ENCODE results near the gene SEL1L2. TPM values are rescaled to one million over a fixed set of nuclear protein-coding genes. Genes with fewer than 3 reads are reported as not detected.

Gene SEL1L2
- polyA plus RNA-seq, 3 donors, result not detected

DNA sequence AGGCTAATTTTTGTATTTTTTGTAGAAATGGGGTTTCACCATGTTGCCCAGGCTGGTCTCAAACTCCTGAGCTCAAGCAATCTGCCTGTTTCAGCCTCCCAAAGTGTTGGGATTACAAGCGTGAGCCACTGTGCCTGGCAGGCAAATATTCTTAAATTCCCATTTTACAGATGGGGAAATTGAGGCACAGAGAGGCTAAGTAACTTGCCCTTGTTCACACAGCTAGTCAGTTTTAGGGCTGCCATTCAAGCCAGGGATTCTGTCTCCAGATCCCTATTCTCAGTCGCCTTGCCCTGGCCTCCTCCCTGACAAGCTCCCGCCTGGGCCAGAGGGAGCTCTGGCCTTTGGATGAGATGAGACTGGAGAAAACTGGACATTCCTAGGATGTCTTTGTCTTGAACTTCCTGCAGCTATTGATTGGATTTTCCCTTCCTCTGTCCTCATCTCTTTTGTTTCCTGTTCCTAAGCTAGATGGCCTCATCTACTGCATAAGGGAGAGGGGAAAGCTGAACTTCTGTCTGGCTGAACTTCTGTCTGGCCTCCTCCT is 115.1 kb downstream of the SEL1L2 start:
- DNase-seq (ENCODE audit: extremely low read depth in 1 of 11, low read depth in 9 of 11, low spot score in 4 of 11), result no peak

DNA sequence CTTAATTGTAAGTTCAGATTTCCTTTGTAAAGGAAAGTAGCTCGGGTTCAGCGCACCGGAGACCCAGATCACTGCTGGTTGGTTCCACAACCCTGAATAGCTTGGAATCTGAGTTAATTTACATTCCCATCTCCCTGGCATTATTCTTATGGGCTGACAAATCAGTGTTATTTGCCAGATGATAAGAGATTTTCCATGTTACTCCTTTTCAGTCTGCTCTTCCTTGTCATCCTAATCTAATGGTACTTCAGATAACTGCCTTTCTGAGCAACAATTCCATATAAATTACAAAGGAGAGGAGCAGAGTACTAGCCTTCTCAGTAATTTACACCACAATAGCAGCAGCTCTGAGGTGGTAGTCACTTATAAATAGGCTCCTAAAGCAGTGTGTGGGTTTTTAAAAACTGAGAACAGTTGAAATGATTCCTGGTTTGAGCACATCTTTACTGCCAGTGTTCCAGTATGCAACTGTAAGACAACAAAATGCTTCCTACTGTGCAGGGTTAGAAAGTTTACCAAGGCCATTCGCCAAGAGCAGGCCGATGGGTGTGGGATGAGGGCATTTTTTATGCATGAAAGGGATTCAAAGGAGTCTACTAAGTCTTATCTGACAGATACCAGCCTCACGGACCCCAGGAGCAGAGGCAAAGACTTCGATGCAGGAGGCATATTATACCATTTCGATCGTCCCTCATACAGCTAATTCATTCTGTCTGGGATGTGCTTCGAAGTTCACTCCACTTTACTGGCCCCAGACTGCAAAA is 115.8 kb downstream of the SEL1L2 start:
- no peak for DNase-seq (ENCODE audit: extremely low read depth in 1 of 11, low read depth in 9 of 11, low spot score in 4 of 11)

DNA sequence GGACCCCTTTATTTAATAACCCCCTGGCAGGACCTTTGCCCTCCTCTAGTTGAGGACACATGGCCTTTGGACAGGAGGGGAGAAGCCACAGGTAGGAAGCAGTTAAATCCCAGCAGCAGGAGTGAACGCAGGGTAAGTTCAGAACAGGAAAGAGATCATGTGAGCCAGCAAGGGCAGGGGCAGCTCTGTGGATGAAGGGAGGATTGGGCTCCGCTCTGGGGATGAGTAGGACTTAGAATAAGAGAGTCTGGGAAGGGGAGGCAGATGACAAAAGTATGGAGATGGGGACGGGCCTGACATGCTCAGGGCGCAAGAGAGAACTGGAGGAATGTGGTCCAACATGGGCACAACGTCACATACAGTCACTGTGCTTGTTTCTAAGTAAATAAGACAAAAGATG is 116.6 kb downstream of the SEL1L2 start:
- DNase-seq (ENCODE audit: extremely low read depth in 1 of 11, low read depth in 9 of 11, low spot score in 4 of 11), result no peak

GRCh38 chr20:13870170-13870748 is 120.2 kb downstream of the SEL1L2 start:
- DNase-seq (ENCODE audit: extremely low read depth in 1 of 11, low read depth in 9 of 11, low spot score in 4 of 11), result no peak

DNA sequence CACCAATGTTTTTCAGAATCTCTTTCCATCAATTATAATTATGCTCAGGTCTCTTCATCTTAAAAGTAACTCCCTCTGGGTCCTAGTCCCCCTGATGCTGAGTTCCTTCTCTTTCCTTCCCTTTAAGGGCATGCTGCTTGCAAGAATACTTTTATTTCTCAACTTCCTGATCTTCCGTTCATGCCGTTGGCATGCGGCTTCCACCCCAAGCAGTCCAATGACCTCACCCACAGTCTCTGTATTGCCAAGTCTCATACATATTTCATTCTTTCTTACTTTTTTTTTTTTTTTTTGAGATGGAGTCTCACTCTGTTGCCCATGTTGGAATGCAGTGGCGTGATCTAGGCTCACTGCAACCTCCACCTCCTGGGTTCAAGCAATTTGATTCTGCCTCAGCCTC is 122.1 kb downstream of the SEL1L2 start:
- no peak for DNase-seq (ENCODE audit: extremely low read depth in 1 of 11, low read depth in 9 of 11, low spot score in 4 of 11)

- DNase-seq (ENCODE audit: extremely low read depth in 1 of 11, low read depth in 9 of 11, low spot score in 4 of 11), result no peak
Observed at GRCh38 chr20:13865791-13866351, 124.5 kb downstream of the SEL1L2 start.

DNA sequence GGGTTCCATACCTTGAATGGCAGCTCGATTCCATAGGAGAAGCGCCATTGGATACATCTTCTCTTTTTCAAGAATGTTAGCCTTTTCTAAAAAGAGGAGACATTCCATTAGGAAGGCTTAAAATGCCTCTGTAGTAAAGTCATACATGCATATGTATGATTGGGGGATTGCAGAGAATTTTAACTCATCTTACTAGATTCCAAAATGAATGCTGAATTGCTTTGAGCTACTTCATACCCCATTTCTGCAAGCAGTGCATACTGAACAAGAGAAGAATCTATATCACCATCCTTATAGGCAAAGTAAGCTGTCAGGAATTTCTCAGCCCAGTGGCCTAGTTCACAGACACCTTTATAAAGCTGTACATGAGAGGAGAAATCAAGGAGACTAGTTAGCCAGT is 125.3 kb downstream of the SEL1L2 start:
- no peak for DNase-seq (ENCODE audit: extremely low read depth in 1 of 11, low read depth in 9 of 11, low spot score in 4 of 11)

DNA sequence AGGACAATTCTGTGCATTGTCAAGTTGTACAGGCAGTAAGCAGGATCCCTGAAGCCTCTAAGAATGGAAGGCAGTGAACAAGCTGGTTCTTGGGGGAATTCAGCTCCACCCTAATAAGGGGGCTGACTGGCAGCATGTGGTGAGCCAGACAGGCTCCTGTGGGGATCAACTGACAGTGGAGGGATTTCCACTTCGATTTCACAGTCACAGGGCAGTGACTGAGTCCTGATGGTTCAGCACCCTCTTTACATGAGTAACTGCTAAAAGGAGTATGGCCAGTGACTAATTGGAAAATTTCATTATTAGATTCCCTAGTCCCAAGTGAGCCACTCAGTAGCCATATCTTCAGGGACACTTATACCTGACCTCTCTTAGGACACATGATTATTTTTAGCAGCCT is 127.2 kb downstream of the SEL1L2 start:
- no peak for DNase-seq (ENCODE audit: extremely low read depth in 1 of 11, low read depth in 9 of 11, low spot score in 4 of 11)

GRCh38 chr20:13862245-13862644 is 128.2 kb downstream of the SEL1L2 start:
- DNase-seq (ENCODE audit: extremely low read depth in 1 of 11, low read depth in 9 of 11, low spot score in 4 of 11), result no peak

DNA sequence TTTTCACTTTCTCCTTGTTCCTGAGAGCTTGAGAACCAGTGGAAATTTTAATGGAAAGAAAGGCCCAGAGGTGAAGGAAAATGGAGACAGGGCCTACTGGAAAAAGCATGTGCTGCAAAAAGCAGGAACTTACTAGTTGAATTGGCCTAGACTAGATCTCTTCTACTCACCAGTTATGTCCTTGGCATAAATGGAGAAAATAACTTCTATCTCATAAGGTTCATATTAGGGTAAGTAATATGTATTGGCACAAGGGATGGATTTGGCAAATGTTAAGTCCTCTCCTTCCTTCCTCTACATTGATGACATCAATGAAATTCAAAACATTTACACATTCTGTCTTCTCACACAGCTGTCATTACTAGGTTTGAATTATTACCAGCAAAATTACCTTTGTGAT is 131.5 kb downstream of the SEL1L2 start:
- no peak for DNase-seq (ENCODE audit: extremely low read depth in 1 of 11, low read depth in 9 of 11, low spot score in 4 of 11)

- DNase-seq (ENCODE audit: extremely low read depth in 1 of 11, low read depth in 9 of 11, low spot score in 4 of 11), result no peak
Observed at GRCh38 chr20:13858439-13858838, 132.0 kb downstream of the SEL1L2 start.

GRCh38 chr20:13857961-13858360 is 132.5 kb downstream of the SEL1L2 start:
- no peak for DNase-seq (ENCODE audit: extremely low read depth in 1 of 11, low read depth in 9 of 11, low spot score in 4 of 11)

DNA sequence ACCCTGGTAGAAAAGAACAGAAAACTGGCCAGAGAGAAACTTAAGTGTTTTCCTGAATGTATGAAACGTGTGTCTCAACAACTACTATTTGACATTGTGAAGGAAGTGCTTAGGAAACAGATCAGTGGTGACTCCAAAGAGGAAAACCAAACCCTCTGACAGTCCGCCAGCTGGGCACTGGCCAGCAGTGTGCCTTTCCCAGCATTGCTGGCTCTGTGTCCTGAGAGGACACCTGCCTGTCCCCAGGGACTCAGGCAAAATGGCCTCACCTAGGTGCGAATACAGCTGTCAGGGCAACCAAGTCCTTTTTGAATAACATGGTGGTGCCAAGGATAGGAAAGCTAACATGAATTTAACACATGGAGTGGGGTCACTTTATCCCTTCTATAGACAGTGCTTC is 133.1 kb downstream of the SEL1L2 start:
- DNase-seq (ENCODE audit: extremely low read depth in 1 of 11, low read depth in 9 of 11, low spot score in 4 of 11), result no peak

GRCh38 chr20:13856354-13856753 is 134.1 kb downstream of the SEL1L2 start:
- no peak for DNase-seq (ENCODE audit: extremely low read depth in 1 of 11, low read depth in 9 of 11, low spot score in 4 of 11)

GRCh38 chr20:13855613-13856012 is 134.8 kb downstream of the SEL1L2 start:
- no peak for DNase-seq (ENCODE audit: extremely low read depth in 1 of 11, low read depth in 9 of 11, low spot score in 4 of 11)

GRCh38 chr20:13852306-13852705 is 138.1 kb downstream of the SEL1L2 start:
- DNase-seq (ENCODE audit: extremely low read depth in 1 of 11, low read depth in 9 of 11, low spot score in 4 of 11), result no peak

- no peak for DNase-seq (ENCODE audit: extremely low read depth in 1 of 11, low read depth in 9 of 11, low spot score in 4 of 11)
Observed at GRCh38 chr20:13851279-13851678, 139.1 kb downstream of the SEL1L2 start.

GRCh38 chr20:13844296-13844695 is 146.1 kb downstream of the SEL1L2 start:
- DNase-seq (ENCODE audit: extremely low read depth in 1 of 11, low read depth in 9 of 11, low spot score in 4 of 11), result no peak

- no peak for DNase-seq (ENCODE audit: extremely low read depth in 1 of 11, low read depth in 9 of 11, low spot score in 4 of 11)
Observed at GRCh38 chr20:13841206-13841605, 149.2 kb downstream of the SEL1L2 start.

GRCh38 chr20:13840093-13840465 is 150.3 kb downstream of the SEL1L2 start:
- DNase-seq (ENCODE audit: extremely low read depth in 1 of 11, low read depth in 9 of 11, low spot score in 4 of 11), result no peak
